GM12878 (cell line): Measurements from ENCODE around the gene MRPS23. TPM values are rescaled to one million over a fixed set of nuclear protein-coding genes. Genes with fewer than 3 reads are reported as not detected.

Source experiments
- ATAC-seq: fragments of 200-7000 bp; cut with Tn5 transposase; 3 replicates; pipeline ENCODE4 v1.9.1; 2020; ENCODE audit warnings: mild to moderate bottlenecking, moderate library complexity
- BruUV-seq: library from RNA; stranded (reverse); fragments of 400-500 nt; replicated peaks from 2 replicates; lab custom pipeline; 2021; lab: Mats Ljungman, UMichigan
- CTCF ChIA-PET: fragments of 300-600 bp; sonication (Branson Sonifier 250); formaldehyde crosslinking; extraction: SDS; loops from one replicate; lab custom pipeline; 2021; ENCODE audit warnings: inconsistent platforms; lab: Yijun Ruan, JAX
- POLR2A ChIA-PET: fragments of 350-600 bp; formaldehyde crosslinking; extraction: SDS; loops from one replicate; lab custom pipeline; 2021; ENCODE audit warnings: inconsistent platforms; lab: Charles Lee
- RAD21 ChIA-PET: fragments of 300-600 bp; sonication (Branson Sonifier 250); formaldehyde crosslinking; loops from one replicate; lab custom pipeline; 2023; ENCODE audit warnings: antibody characterized with exemption; ENCODE audit not compliant: unreplicated experiment; lab: Charles Lee
- SMC1A ChIA-PET: fragments of 300-600 bp; sonication (Branson Sonifier 250); formaldehyde crosslinking; loops from one replicate; lab custom pipeline; 2023; ENCODE audit not compliant: unreplicated experiment, uncharacterized antibody; lab: Charles Lee
- DNase-seq: peaks from one replicate; pipeline ENCODE4 v3.0.0-alpha.2; 2011; ENCODE audit warnings: low read depth, low spot score
- FAIRE-seq: peaks from 3 replicates; lab custom pipeline; 2011; peaks lifted over from hg19 to GRCh38; lab: Jason Lieb, UNC
- H2AFZ ChIP-seq: 2 replicates; pipeline ENCODE4 v1.6.0; 2011; ENCODE audit warnings: low read depth, low read length, control low read depth; ENCODE audit not compliant: control insufficient read depth
- H3K27ac ChIP-seq: 2 replicates; pipeline ENCODE4 v1.5.1; 2011; ENCODE audit warnings: control low read depth; ENCODE audit not compliant: control insufficient read depth, insufficient read depth
- H3K27me3 ChIP-seq, 2 experiments: replicated peaks in 1 of 2; 2 replicates each; pipeline versions ENCODE4 v1.6.0 to v1.6.1; 2011; ENCODE audit warnings: low read length in 1 of 2; ENCODE audit not compliant: control insufficient read depth in 2 of 2, insufficient read depth in 2 of 2
- H3K36me3 ChIP-seq, 2 experiments: 2 replicates each; pipeline ENCODE4 v1.5.1; 2011; ENCODE audit warnings: low read length in 1 of 2; ENCODE audit not compliant: control insufficient read depth in 2 of 2, insufficient read depth in 2 of 2
- H3K4me1 ChIP-seq: 2 replicates; pipeline ENCODE4 v1.6.1; 2011; ENCODE audit warnings: mild to moderate bottlenecking, low read length, moderate library complexity, mixed read lengths; ENCODE audit not compliant: control insufficient read depth, insufficient read depth
- H3K4me2 ChIP-seq: 2 replicates; pipeline ENCODE4 v1.6.0; 2011; ENCODE audit warnings: control low read depth; ENCODE audit not compliant: control insufficient read depth, insufficient read depth
- H3K4me3 ChIP-seq: fragments of 200-600 bp; sonication (generic); 2 replicates; pipeline ENCODE4 v1.5.1; 2016
- H3K79me2 ChIP-seq: 2 replicates; pipeline ENCODE4 v1.6.0; 2011; ENCODE audit warnings: low read length; ENCODE audit not compliant: control insufficient read depth, insufficient read depth
- H3K9ac ChIP-seq: 2 replicates; pipeline ENCODE4 v1.8.0; 2011; ENCODE audit warnings: low read length, control low read depth, mixed read lengths; ENCODE audit not compliant: control insufficient read depth, insufficient read depth
- H3K9me3 ChIP-seq: replicated peaks from 3 replicates; pipeline ENCODE4 v1.5.1; 2011; ENCODE audit warnings: mild to moderate bottlenecking, low read length; ENCODE audit not compliant: control insufficient read depth, insufficient read depth
- H4K20me1 ChIP-seq: 2 replicates; pipeline ENCODE4 v1.6.0; 2011; ENCODE audit not compliant: control insufficient read depth, insufficient read depth
- CEBPB ChIP-seq, 2 experiments: fragments of 150-350 bp in 1 of 2; IDR thresholded peaks; 2 replicates each; pipeline ENCODE4 v1.6.1; 2012 to 2014; ENCODE audit warnings: low read depth in 2 of 2, low read length in 2 of 2, borderline replicate concordance in 1 of 2, inconsistent platforms in 1 of 2
- DPF2 ChIP-seq: fragments of 450-650 bp; IDR thresholded peaks from 2 replicates; pipeline ENCODE4 v1.6.1; 2017; ENCODE audit warnings: mild to moderate bottlenecking
- E2F8 ChIP-seq: fragments of 450-650 bp; IDR thresholded peaks from 2 replicates; pipeline ENCODE4 v1.6.1; 2018; ENCODE audit warnings: mild to moderate bottlenecking, low read depth, moderate library complexity; ENCODE audit not compliant: partially characterized antibody
- ESRRA ChIP-seq: IDR thresholded peaks from 2 replicates; pipeline ENCODE4 v1.6.1; 2012; ENCODE audit warnings: mild to moderate bottlenecking, low read length, improper control_type of control experiment
- EZH2 ChIP-seq: IDR thresholded peaks from 2 replicates; pipeline ENCODE4 v1.6.1; 2012; ENCODE audit warnings: low read depth, mild to moderate bottlenecking, control low read depth, inconsistent platforms, low read length, borderline replicate concordance; ENCODE audit not compliant: control insufficient read depth
- JUND ChIP-seq: IDR thresholded peaks from 2 replicates; pipeline ENCODE4 v1.6.1; 2012; ENCODE audit warnings: low read depth, mild to moderate bottlenecking, low read length, improper control_type of control experiment, moderate library complexity
- MTA3 ChIP-seq: IDR thresholded peaks from 2 replicates; pipeline ENCODE4 v1.6.1; 2012; ENCODE audit warnings: low read length, inconsistent platforms, borderline replicate concordance
- MXI1 ChIP-seq: fragments of 150-350 bp; IDR thresholded peaks from 2 replicates; pipeline ENCODE4 v1.6.1; 2011; ENCODE audit warnings: low read depth, mild to moderate bottlenecking, inconsistent platforms, low read length, improper control_type of control experiment
- NFIC ChIP-seq: IDR thresholded peaks from 2 replicates; pipeline ENCODE4 v1.6.1; 2012; ENCODE audit warnings: low read depth, mild to moderate bottlenecking, inconsistent platforms, low read length, moderate library complexity
- RFX5 ChIP-seq: IDR thresholded peaks from 2 replicates; pipeline ENCODE4 v1.6.1; 2011; ENCODE audit warnings: low read depth, low read length, improper control_type of control experiment
- SPI1 ChIP-seq: IDR thresholded peaks from 2 replicates; pipeline ENCODE4 v1.6.1; 2011; ENCODE audit warnings: low read depth, mild to moderate bottlenecking, low read length, moderate library complexity, borderline replicate concordance; ENCODE audit not compliant: insufficient read depth
- YBX1 ChIP-seq: fragments of 450-650 bp; IDR thresholded peaks from 2 replicates; pipeline ENCODE4 v1.6.1; 2016; ENCODE audit warnings: antibody characterized with exemption
- WGBS: methylation state at CpG from one replicate; pipeline ENCODE4 v1.1.6; 2016; ENCODE audit warnings: low lambda C conversion rate; ENCODE audit not compliant: insufficient replicate concordance, insufficient coverage; ENCODE audit errors: missing lambda C conversion rate; 5-methylcytosine and 5-hydroxymethylcytosine counted together
- in situ Hi-C: fragments of 300-500 bp; cut with MboI; formaldehyde crosslinking; loops from 9 replicates; pipeline ENCODE4 v1.14.3; 2018; ENCODE audit warnings: mixed read lengths
- intact Hi-C: fragments of 100-400 bp; cut with micrococcal nuclease; formaldehyde crosslinking; loops from one replicate; pipeline ENCODE4 v1.14.2; 2022; ENCODE audit not compliant: unreplicated experiment
- polyA plus RNA-seq, 11 experiments: library from polyadenylated mRNA; depleted of rRNA in 4 of 11; unstranded in 6 of 11; stranded (reverse) in 5 of 11; fragments of >200 nt; fragmentation: Nextera tagmentation in 4 of 11; fragmentation: Illumina TruSeq in 1 of 11; extraction: Ambion mirVana in 4 of 11; extraction: Trizol in 1 of 11; gene quantifications; 1 replicate in 1 of 11; 2 replicates in 10 of 11; pipeline versions ENCODE4 v1.2.1 to v1.2.3, GENCODE V29; 2011 to 2016; ENCODE audit warnings: inconsistent platforms in 2 of 11, missing spikeins in 2 of 11, low read depth in 1 of 11
- total RNA-seq, 4 experiments: library from RNA; depleted of rRNA in 3 of 4; stranded (reverse); fragments of >200 nt in 3 of 4; fragmentation: Illumina TruSeq in 1 of 4; extraction: Trizol in 1 of 4; gene quantifications; 2 replicates each; pipeline versions ENCODE4 v1.2.1 to v1.2.3, GENCODE V29; 2013 to 2021

The MRPS23 gene
- total and polyA plus RNA-seq, 10 of the 15 experiments (the other 5 are each of a cell fraction or from before 2014, with no cell fraction given) = 65.3 to 237 (median 87.9) TPM

GRCh38 chr17:57788725-57789124 lies 61.1 kb downstream of the MRPS23 start:
- Histone ChIP-seq H2AFZ (no peak overlapping the region), H4K20me1 (no peaks in the 10 kb centered on the region), H3K4me1 (no peaks in the 10 kb centered on the region), H3K9ac (no peak overlapping the region), H3K27me3 (peaks cover 0 to 2% of the 10 kb centered on the region in 2 experiments; a peak in 3 of 4 replicates), H3K79me2 (no peaks in the 10 kb centered on the region), H3K4me3 (no peak overlapping the region)
- ATAC-seq = no peak
- no peak for DNase-seq
- ChIA-PET RAD21 (no interaction called here), POLR2A (no interaction called here)
- no TSS peak for BruUV-seq
- WGBS = 0% methylated on average over 4 of the region's 4 CpGs
- in situ Hi-C loops = no loop called here
- no peak for TF ChIP-seq ESRRA
- no peak for TF ChIP-seq MXI1
- TF ChIP-seq SPI1 = peak; percentile 22; the same call in 1 of the 2 replicates
- no peak for TF ChIP-seq JUND
- no peak for TF ChIP-seq YBX1
- TF ChIP-seq, all 136 proteins: peak for 1
- Histone ChIP-seq H3K9me3 (no peaks in the 10 kb centered on the region), H3K4me2 (no peak overlapping the region), H3K36me3 (no peaks in the 10 kb centered on the region), H3K27ac (no peak overlapping the region)
- CTCF ChIA-PET = no interaction called here
- SMC1A ChIA-PET = no interaction called here
- no peak for FAIRE-seq
- intact Hi-C loops = no loop called here

GRCh38 chr17:57785022-57785421 lies 64.8 kb downstream of the MRPS23 start:
- in situ Hi-C loops = no loop called here
- BruUV-seq = no TSS peak
- no peak overlapping the region for H3K4me2 ChIP-seq

More at GRCh38 chr17:57785022-57785421, 64.8 kb downstream of the MRPS23 start:
- WGBS = 31% methylated on average over 7 of the region's 7 CpGs
- Histone ChIP-seq H4K20me1 (no peaks in the 10 kb centered on the region), H3K27me3 (peaks cover 1 to 2% of the 10 kb centered on the region in 2 experiments; a peak in 3 of 4 replicates), H3K4me1 (no peaks in the 10 kb centered on the region), H3K9me3 (no peaks in the 10 kb centered on the region), H3K9ac (no peak overlapping the region), H2AFZ (no peak overlapping the region), H3K4me3 (no peak overlapping the region), H3K27ac (no peak overlapping the region), H3K79me2 (no peaks in the 10 kb centered on the region), H3K36me3 (no peaks in the 10 kb centered on the region)
- POLR2A ChIA-PET = no interaction called here
- SMC1A ChIA-PET = interaction anchor here (1.1 to 1.9 kb wide), 3 partner anchors 14 to 196 kb away, joined by 3 to 9 read pairs (median 4); no protein-coding TSS in a partner anchor
- FAIRE-seq (no peak), ATAC-seq (no peak), DNase-seq (no peak)
- TF ChIP-seq MTA3 (no peak), RFX5 (no peak), DPF2 (no peak), NFIC (no peak), E2F8 (no peak), CEBPB (IDR thresholded peaks at IDR 0.05; ENCODE audit: borderline replicate concordance in 1 of 2, low read depth in 2 of 2, low read length in 2 of 2) (no peak), EZH2 (no peak)
- intact Hi-C loops = no loop called here
- CTCF ChIA-PET = interaction anchor here (1.1 to 4.2 kb wide), 7 partner anchors 8 to 94 kb away, joined by 3 to 26 read pairs (median 11); no protein-coding TSS in a partner anchor
- RAD21 ChIA-PET = no interaction called here
